Keratinocyte (primary cell): Measurements from ENCODE around the gene VTCN1. TPM values are rescaled to one million over a fixed set of nuclear protein-coding genes. Genes with fewer than 3 reads are reported as not detected.

Source experiments
- DNase-seq: peaks from one replicate; pipeline ENCODE4 v3.0.0-alpha.2; 2011; ENCODE audit warnings: low read depth, missing footprints, low spot score
- FAIRE-seq: peaks from 2 replicates; lab custom pipeline; 2011; peaks lifted over from hg19 to GRCh38; lab: Jason Lieb, UNC
- H2AFZ ChIP-seq: 2 replicates; pipeline ENCODE4 v1.6.0; 2012; ENCODE audit warnings: low read length, control low read depth, inconsistent platforms; ENCODE audit not compliant: control insufficient read depth
- H3K27ac ChIP-seq: 2 replicates; pipeline ENCODE4 v1.5.1; 2011; ENCODE audit warnings: low read length; ENCODE audit not compliant: control insufficient read depth, insufficient read depth
- H3K27me3 ChIP-seq: 3 replicates; pipeline ENCODE4 v1.6.0; 2011; ENCODE audit warnings: low read length; ENCODE audit not compliant: control insufficient read depth, insufficient read depth; ENCODE audit errors: extremely low read depth
- H3K36me3 ChIP-seq, 2 experiments: 2 replicates in 1 of 2; 3 replicates in 1 of 2; pipeline ENCODE4 v1.5.1; 2011; ENCODE audit warnings: low read length in 2 of 2, mild to moderate bottlenecking in 1 of 2; ENCODE audit not compliant: control insufficient read depth in 2 of 2, insufficient read depth in 2 of 2; ENCODE audit errors: extremely low read depth in 1 of 2
- H3K4me1 ChIP-seq: 3 replicates; pipeline ENCODE4 v1.5.1; 2011; ENCODE audit warnings: low read length; ENCODE audit not compliant: control insufficient read depth, insufficient read depth; ENCODE audit errors: extremely low read depth
- H3K4me2 ChIP-seq: 3 replicates; pipeline ENCODE4 v1.6.0; 2011; ENCODE audit warnings: low read depth, low read length; ENCODE audit not compliant: control insufficient read depth, insufficient read depth; ENCODE audit errors: extremely low read depth
- H3K4me3 ChIP-seq, 3 experiments: fragments of 200-600 bp in 1 of 3; sonication (generic) in 1 of 3; 2 replicates in 2 of 3; 3 replicates in 1 of 3; pipeline ENCODE4 v1.5.1; 2011 to 2016; ENCODE audit warnings: low read length in 3 of 3, mild to moderate bottlenecking in 3 of 3, control low read depth in 2 of 3, inconsistent platforms in 1 of 3, low read depth in 1 of 3, mixed read lengths in 1 of 3, mixed run types in 1 of 3, moderate library complexity in 1 of 3; ENCODE audit not compliant: control insufficient read depth in 2 of 3, insufficient read depth in 2 of 3; ENCODE audit errors: extremely low read depth in 1 of 3
- H3K79me2 ChIP-seq: 2 replicates; pipeline ENCODE4 v1.6.0; 2012; ENCODE audit warnings: low read length; ENCODE audit not compliant: control insufficient read depth, insufficient read depth
- H3K9ac ChIP-seq: 3 replicates; pipeline ENCODE4 v1.6.0; 2011; ENCODE audit warnings: low read length; ENCODE audit not compliant: control insufficient read depth, insufficient read depth; ENCODE audit errors: extremely low read depth
- H3K9me1 ChIP-seq: 3 replicates; pipeline ENCODE4 v1.6.0; 2011; ENCODE audit warnings: low read length; ENCODE audit not compliant: control insufficient read depth, insufficient read depth; ENCODE audit errors: extremely low read depth
- H3K9me3 ChIP-seq: 2 replicates; pipeline ENCODE4 v1.5.1; 2012; ENCODE audit warnings: low read depth, low read length; ENCODE audit not compliant: control insufficient read depth
- H4K20me1 ChIP-seq: 3 replicates; pipeline ENCODE4 v1.6.0; 2011; ENCODE audit warnings: low read length; ENCODE audit not compliant: control insufficient read depth, insufficient read depth; ENCODE audit errors: extremely low read depth
- EZH2 ChIP-seq: IDR thresholded peaks from one replicate; pipeline ENCODE4 v1.6.1; 2012; ENCODE audit warnings: inconsistent platforms, mild to moderate bottlenecking, low read length, moderate library complexity
- dilution Hi-C: fragments of 300-500 bp; cut with MboI; formaldehyde crosslinking; loops from one replicate; pipeline ENCODE4 v1.7.0; 2020; ENCODE audit warnings: low sequenced_read_pairs; ENCODE audit not compliant: extremely low pct_ligation_motif_present
- polyA plus RNA-seq, 5 experiments: library from polyadenylated mRNA; depleted of rRNA in 3 of 5; stranded (reverse) in 3 of 5; stranded (forward) in 1 of 5; unstranded in 1 of 5; fragments of >200 nt; gene quantifications; 1 replicate in 1 of 5; 2 replicates in 3 of 5; 3 replicates in 1 of 5; pipeline versions ENCODE4 v1.2.1 to v1.2.3, GENCODE V29; 2011 to 2012; ENCODE audit warnings: missing spikeins in 2 of 5, low read depth in 1 of 5, low replicate concordance in 1 of 5
- TF ChIP-seq, protein P1 (sequence below), 3 experiments: IDR thresholded peaks in 1 of 3; conservative IDR thresholded peaks in 1 of 3; optimal IDR thresholded peaks in 1 of 3; 2 replicates in 2 of 3; 3 replicates in 1 of 3; pipeline versions ENCODE3 to v1.5.1; 2011; ENCODE audit warnings: low read length in 3 of 3, mild to moderate bottlenecking in 3 of 3, moderate library complexity in 2 of 3, control low read depth in 1 of 3, inconsistent platforms in 1 of 3; ENCODE audit not compliant: insufficient read depth in 2 of 3; ENCODE audit errors: extremely low read depth in 1 of 3

Gene VTCN1
- polyA plus RNA-seq, 1 donor (not counting 4 experiments of a cell fraction or from before 2014, with no cell fraction given): not detected

GRCh38 chr1:117216718-117217117 lies 6.0 kb upstream of the VTCN1 start:
- H3K9me1 ChIP-seq: no peaks in the 10 kb centered on the region
- no peak overlapping the region for H3K27ac ChIP-seq
- no peak for TF ChIP-seq EZH2
- TF ChIP-seq, protein P1, sequence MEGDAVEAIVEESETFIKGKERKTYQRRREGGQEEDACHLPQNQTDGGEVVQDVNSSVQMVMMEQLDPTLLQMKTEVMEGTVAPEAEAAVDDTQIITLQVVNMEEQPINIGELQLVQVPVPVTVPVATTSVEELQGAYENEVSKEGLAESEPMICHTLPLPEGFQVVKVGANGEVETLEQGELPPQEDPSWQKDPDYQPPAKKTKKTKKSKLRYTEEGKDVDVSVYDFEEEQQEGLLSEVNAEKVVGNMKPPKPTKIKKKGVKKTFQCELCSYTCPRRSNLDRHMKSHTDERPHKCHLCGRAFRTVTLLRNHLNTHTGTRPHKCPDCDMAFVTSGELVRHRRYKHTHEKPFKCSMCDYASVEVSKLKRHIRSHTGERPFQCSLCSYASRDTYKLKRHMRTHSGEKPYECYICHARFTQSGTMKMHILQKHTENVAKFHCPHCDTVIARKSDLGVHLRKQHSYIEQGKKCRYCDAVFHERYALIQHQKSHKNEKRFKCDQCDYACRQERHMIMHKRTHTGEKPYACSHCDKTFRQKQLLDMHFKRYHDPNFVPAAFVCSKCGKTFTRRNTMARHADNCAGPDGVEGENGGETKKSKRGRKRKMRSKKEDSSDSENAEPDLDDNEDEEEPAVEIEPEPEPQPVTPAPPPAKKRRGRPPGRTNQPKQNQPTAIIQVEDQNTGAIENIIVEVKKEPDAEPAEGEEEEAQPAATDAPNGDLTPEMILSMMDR (optimal IDR thresholded peaks at IDR 0.05 in 1 of 3, IDR thresholded peaks at IDR 0.05 in 1 of 3, conservative IDR thresholded peaks at IDR 0.05 in 1 of 3; ENCODE audit: extremely low read depth in 1 of 3, insufficient read depth in 2 of 3, low read length in 3 of 3): no peak
- FAIRE-seq (no peak), DNase-seq (no peak)
- no peak overlapping the region for H3K9ac ChIP-seq
- H3K36me3 ChIP-seq: no peaks in the 10 kb centered on the region
- H2AFZ ChIP-seq: no peak overlapping the region
- H3K4me3 ChIP-seq: no peak overlapping the region
- dilution Hi-C loops: no loop called here
- no peaks in the 10 kb centered on the region for H3K9me3 ChIP-seq
- H3K79me2 ChIP-seq: no peaks in the 10 kb centered on the region
- H3K27me3 ChIP-seq: peaks cover 3% of the 10 kb centered on the region
- no peaks in the 10 kb centered on the region for H3K4me1 ChIP-seq
- H4K20me1 ChIP-seq: no peaks in the 10 kb centered on the region
- H3K4me2 ChIP-seq: no peak overlapping the region

DNA sequence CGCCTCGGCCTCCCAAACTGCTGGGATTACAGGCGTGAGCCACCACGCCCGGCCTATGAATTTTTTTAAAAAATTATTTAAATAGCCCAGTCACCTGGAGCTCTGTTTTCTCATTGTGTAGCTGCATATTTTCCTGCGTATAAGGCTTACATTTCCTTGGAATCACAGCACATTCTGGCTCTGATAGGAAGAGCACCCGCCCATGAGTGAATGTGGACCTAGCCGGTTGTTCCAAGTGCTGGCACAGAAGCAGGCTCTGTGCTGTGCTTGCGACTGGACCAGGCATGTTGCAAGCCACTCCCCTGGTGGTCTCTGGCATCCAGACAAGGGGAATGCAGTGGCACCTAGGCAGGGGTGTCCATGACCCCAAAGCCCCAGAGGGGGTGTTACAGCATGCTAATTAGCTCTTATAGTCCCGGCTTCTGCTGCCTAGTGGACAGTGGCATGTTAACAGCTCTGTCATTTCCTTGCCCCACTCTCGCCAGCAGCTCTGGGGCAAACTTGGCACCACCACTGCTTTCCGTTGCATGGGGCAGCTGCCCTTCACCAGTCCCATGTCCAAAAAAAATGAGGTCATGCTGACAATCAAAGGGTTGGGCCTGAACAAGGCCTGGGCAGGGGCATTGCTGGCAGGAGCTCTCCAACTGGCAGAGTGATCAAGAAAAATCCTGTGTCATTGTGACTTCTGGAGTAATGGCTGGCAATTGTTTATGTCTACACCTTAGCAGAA lies 5.2 kb upstream of the VTCN1 start:
- Histone ChIP-seq H3K27me3 (peaks cover 3% of the 10 kb centered on the region), H3K9ac (no peak overlapping the region), H2AFZ (no peak overlapping the region), H3K9me3 (no peaks in the 10 kb centered on the region), H3K36me3 (no peaks in the 10 kb centered on the region), H3K9me1 (no peaks in the 10 kb centered on the region), H3K4me1 (peaks cover 5% of the 10 kb centered on the region), H3K4me2 (no peak overlapping the region), H3K27ac (no peak overlapping the region), H3K79me2 (no peaks in the 10 kb centered on the region), H3K4me3 (no peak overlapping the region), H4K20me1 (no peaks in the 10 kb centered on the region)
- TF ChIP-seq, protein P1 (optimal IDR thresholded peaks at IDR 0.05 in 1 of 3, IDR thresholded peaks at IDR 0.05 in 1 of 3, conservative IDR thresholded peaks at IDR 0.05 in 1 of 3; ENCODE audit: extremely low read depth in 1 of 3, insufficient read depth in 2 of 3, low read length in 3 of 3): peak in 1 of 3 experiments; percentile 4
- no peak for TF ChIP-seq EZH2
- dilution Hi-C loops: no loop called here
- no peak for DNase-seq
- no peak for FAIRE-seq
